Suprapubic skin (tissue), 4 donors: ENCODE measurements around the gene RPTOR. TPM values are rescaled to one million over a fixed set of nuclear protein-coding genes. Genes with fewer than 3 reads are reported as not detected.

ENCODE experiments used
- DNase-seq, 2 donors: peaks; one replicate each; pipeline ENCODE4 v3.0.0-alpha.2; 2019; ENCODE audit warnings: low spot score in 2 of 2
- H3K27ac ChIP-seq: fragments of 200-600 bp; sonication (generic); one replicate; pipeline ENCODE4 v1.5.1; 2019
- H3K27me3 ChIP-seq: fragments of 200-600 bp; sonication (generic); one replicate; pipeline ENCODE4 v1.5.1; 2019
- H3K36me3 ChIP-seq: fragments of 200-600 bp; sonication (generic); one replicate; pipeline ENCODE4 v1.5.1; 2019
- H3K4me1 ChIP-seq: fragments of 200-600 bp; sonication (generic); one replicate; pipeline ENCODE4 v1.5.1; 2019
- H3K4me3 ChIP-seq: fragments of 200-600 bp; sonication (generic); one replicate; pipeline ENCODE4 v1.5.1; 2019; ENCODE audit warnings: mild to moderate bottlenecking
- H3K9me3 ChIP-seq: fragments of 200-600 bp; sonication (generic); one replicate; pipeline ENCODE4 v1.5.1; 2019
- CTCF ChIP-seq, 2 donors: fragments of 200-600 bp in 1 of 2; fragments of 450-650 bp in 1 of 2; sonication (generic) in 1 of 2; IDR thresholded peaks; one replicate each; pipeline ENCODE4 v1.5.1; 2016 to 2019; ENCODE audit warnings: antibody characterized with exemption in 2 of 2, mild to moderate bottlenecking in 1 of 2, moderate library complexity in 1 of 2
- EP300 ChIP-seq: sonication (generic); formaldehyde crosslinking; IDR thresholded peaks from one replicate; pipeline ENCODE4 v1.6.1; 2017; ENCODE audit warnings: antibody characterized with exemption
- POLR2A ChIP-seq, 2 donors: fragments of 450-650 bp; IDR thresholded peaks; one replicate each; pipeline ENCODE4 v1.6.1; 2017; ENCODE audit warnings: antibody characterized with exemption in 2 of 2, mild to moderate bottlenecking in 2 of 2, moderate library complexity in 2 of 2
- POLR2AphosphoS5 ChIP-seq, 3 donors: sonication (generic); formaldehyde crosslinking; IDR thresholded peaks; one replicate each; pipeline ENCODE4 v1.6.1; 2017; ENCODE audit warnings: antibody characterized with exemption in 3 of 3
- WGBS: methylation state at CpG from one replicate; pipeline ENCODE4 v1.1.5; 2018; 5-methylcytosine and 5-hydroxymethylcytosine counted together
- total RNA-seq, 4 donors: library from RNA; depleted of rRNA; stranded (reverse); fragments of >200 nt; gene quantifications; one replicate each; pipeline ENCODE4 v1.1.0, GENCODE V29; 2016

RPTOR gene
- total RNA-seq, 4 donors from 2014 or later, result 45.8 to 84.6 (median 53.0) TPM

DNA sequence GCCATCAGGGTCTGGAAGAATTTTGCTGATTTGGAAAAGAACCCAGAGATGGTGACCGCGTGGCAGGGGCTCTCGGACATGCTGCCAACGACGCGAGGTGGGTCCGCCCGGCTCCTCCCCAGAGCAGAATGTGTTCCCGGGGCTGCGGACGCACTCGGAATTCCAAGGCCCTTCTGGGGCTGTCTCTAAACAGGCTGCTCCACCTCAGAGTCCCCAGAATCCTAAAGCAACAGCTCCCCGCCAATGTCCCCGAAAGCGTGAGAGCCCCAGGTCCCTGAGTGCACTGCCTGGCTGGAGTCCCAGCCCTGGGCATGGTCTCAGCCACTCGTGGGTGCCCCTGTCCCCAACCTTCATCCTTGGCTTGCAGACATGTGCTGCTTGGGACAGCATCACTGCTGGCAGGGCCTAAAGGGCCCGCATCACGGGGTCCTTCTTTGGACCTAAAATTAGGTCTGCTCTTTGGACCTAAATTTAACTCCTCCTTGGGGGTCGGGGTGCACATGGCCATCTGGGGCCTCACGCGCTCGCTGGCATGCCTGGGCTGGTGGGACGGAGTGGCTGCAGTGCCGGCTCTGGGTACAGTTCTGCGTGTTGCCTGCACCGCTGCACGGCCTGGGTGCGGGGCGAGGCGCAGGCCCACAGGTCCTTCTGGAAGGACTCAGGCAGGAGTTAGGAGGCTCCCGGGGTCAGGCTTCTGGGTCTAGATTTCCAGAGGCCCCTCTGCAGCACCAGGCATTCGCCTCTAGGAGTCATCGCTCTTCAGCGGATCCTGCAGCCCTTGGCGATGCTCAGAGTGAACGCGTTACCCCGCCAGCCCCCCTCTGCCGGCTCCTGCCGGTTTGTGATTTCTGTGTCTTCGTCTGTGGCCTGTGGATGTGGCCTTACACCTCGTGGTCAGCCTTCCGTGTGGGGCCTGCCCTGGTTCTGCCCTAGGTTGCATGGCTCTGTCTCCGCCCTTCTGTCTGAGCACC, 405.1 kb downstream of the RPTOR start:
- peak in 1 of 2 donors; percentile 54 for DNase-seq
- H3K9me3 ChIP-seq, result no peaks in the 10 kb centered on the region
- H3K4me3 ChIP-seq, result no peak overlapping the region
- H3K36me3 ChIP-seq, result peaks cover 61% of the 10 kb centered on the region
- TF ChIP-seq POLR2AphosphoS5 (IDR thresholded peaks at IDR 0.05) (no peak), CTCF (IDR thresholded peaks at IDR 0.05) (no peak), POLR2A (IDR thresholded peaks at IDR 0.05) (no peak), EP300 (no peak)
- H3K27me3 ChIP-seq, result no peaks in the 10 kb centered on the region
- no peak overlapping the region for H3K27ac ChIP-seq
- H3K4me1 ChIP-seq, result no peaks in the 10 kb centered on the region
- whole genome bisulfite sequencing, result 87% methylated on average over 23 of the region's 44 CpGs

DNA sequence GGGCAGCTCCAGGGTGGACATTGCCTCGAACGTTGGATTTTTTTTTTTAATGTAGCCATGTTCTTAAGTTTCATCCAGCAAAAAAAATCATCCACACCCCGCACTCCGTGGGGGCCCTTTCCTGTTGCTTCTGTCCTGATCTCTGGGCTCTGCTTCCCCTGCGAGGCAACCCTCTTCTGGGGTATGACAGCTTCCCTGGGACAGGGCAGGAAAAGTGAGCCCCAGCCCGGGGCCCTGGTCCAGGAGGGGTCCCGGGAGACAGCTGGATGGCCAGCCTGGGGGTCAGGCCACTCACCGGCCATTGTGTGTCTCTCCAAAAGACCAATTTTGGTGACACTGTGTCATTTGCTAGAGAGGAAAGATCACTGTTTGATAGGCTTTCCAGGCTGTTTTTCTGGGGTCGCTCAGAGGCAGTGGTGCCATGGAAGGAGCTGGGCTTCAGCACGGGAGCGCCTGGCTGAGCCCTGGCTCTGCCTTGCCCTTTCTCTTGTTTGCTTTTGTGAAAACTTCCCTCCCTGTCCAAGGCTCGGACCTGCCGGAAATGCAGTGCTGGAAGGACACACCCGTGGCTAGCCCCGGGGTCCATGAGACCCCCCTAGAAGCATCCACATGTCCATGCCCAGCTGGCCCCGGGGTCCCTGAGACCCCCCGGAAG, 406.0 kb downstream of the RPTOR start:
- Histone ChIP-seq H3K27ac (no peak overlapping the region), H3K9me3 (no peaks in the 10 kb centered on the region), H3K36me3 (peaks cover 61% of the 10 kb centered on the region), H3K4me1 (no peaks in the 10 kb centered on the region), H3K4me3 (no peak overlapping the region), H3K27me3 (no peaks in the 10 kb centered on the region)
- DNase-seq, result no peak
- 94% methylated on average over 11 of the region's 17 CpGs for WGBS
- TF ChIP-seq EP300 (no peak), POLR2A (IDR thresholded peaks at IDR 0.05) (no peak), CTCF (IDR thresholded peaks at IDR 0.05) (no peak), POLR2AphosphoS5 (IDR thresholded peaks at IDR 0.05) (no peak)

GRCh38 chr17:80951121-80952090, 406.8 kb downstream of the RPTOR start:
- H3K9me3 ChIP-seq, result no peaks in the 10 kb centered on the region
- WGBS, result 93% methylated on average over 24 of the region's 38 CpGs
- no peaks in the 10 kb centered on the region for H3K4me1 ChIP-seq
- no peak overlapping the region for H3K4me3 ChIP-seq
- H3K27me3 ChIP-seq, result no peaks in the 10 kb centered on the region
- peaks cover 52% of the 10 kb centered on the region for H3K36me3 ChIP-seq
- no peak overlapping the region for H3K27ac ChIP-seq
- peak in 1 of 2 donors; percentile 46 for DNase-seq
- TF ChIP-seq POLR2A (IDR thresholded peaks at IDR 0.05) (no peak), POLR2AphosphoS5 (IDR thresholded peaks at IDR 0.05) (no peak), EP300 (no peak), CTCF (IDR thresholded peaks at IDR 0.05) (no peak)

DNA sequence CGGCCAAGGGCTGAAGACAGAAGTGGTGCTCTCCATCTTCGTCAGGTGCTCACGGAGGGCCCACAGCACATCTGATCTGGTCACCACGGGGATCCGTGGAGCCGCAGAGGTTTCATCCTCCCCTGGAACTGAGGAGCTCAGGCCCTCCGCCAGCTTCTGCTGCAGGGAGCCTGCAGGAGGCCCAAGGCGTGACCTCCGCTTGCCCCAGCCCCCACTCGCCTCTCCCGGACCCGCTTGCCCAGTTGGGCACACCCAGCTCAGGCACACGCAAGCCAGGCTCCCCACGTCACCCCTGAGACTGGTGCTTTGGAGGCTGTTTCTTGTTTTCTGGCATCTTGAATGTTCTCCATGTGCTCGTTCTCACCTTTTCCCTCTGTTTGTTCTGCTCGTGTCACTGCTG, 407.7 kb downstream of the RPTOR start:
- WGBS, result 80% methylated on average over 11 of the region's 16 CpGs
- H3K4me3 ChIP-seq, result no peak overlapping the region
- DNase-seq, result peak in 1 of 2 donors; percentile 46
- no peaks in the 10 kb centered on the region for H3K4me1 ChIP-seq
- H3K27ac ChIP-seq, result no peak overlapping the region
- no peak for TF ChIP-seq POLR2AphosphoS5 (IDR thresholded peaks at IDR 0.05)
- TF ChIP-seq EP300, result no peak
- TF ChIP-seq CTCF (IDR thresholded peaks at IDR 0.05), result no peak
- no peak for TF ChIP-seq POLR2A (IDR thresholded peaks at IDR 0.05)
- no peaks in the 10 kb centered on the region for H3K27me3 ChIP-seq
- H3K36me3 ChIP-seq, result peaks cover 44% of the 10 kb centered on the region
- H3K9me3 ChIP-seq, result no peaks in the 10 kb centered on the region
